GM18951 (cell line): ENCODE data around the gene CYP2W1.

ENCODE experiments used
- POLR2A ChIP-seq: IDR thresholded peaks from 4 replicates; pipeline ENCODE4 v1.6.1; 2011; ENCODE audit warnings: mild to moderate bottlenecking; ENCODE audit not compliant: insufficient read length, insufficient read depth; ENCODE audit errors: extremely low read depth
- in situ Hi-C: fragments of 300-500 bp; cut with MboI; formaldehyde crosslinking; loops from one replicate; pipeline ENCODE4 v1.12.0; 2022; ENCODE audit warnings: low sequenced_read_pairs, mixed read lengths, inconsistent platforms; ENCODE audit not compliant: unreplicated experiment

The CYP2W1 gene

GRCh38 chr7:956031-956430, 26.9 kb upstream of the CYP2W1 start:
- in situ Hi-C loops, result loop anchor here (25.0 kb wide), 1 partner anchor 169 kb away; no protein-coding TSS in a partner anchor
- TF ChIP-seq POLR2A, result no peak

GRCh38 chr7:957418-958220, 25.4 kb upstream of the CYP2W1 start:
- in situ Hi-C loops, result loop anchor here (25.0 kb wide), 1 partner anchor 170 kb away; no protein-coding TSS in a partner anchor
- no peak for TF ChIP-seq POLR2A

GRCh38 chr7:958221-959200, 24.5 kb upstream of the CYP2W1 start:
- in situ Hi-C loops, result loop anchor here (25.0 kb wide), 1 partner anchor 171 kb away; no protein-coding TSS in a partner anchor
- no peak for TF ChIP-seq POLR2A

GRCh38 chr7:959271-959670, 23.7 kb upstream of the CYP2W1 start:
- in situ Hi-C loops, result loop anchor here (25.0 kb wide), 1 partner anchor 172 kb away; no protein-coding TSS in a partner anchor
- no peak for TF ChIP-seq POLR2A

- in situ Hi-C loops, result loop anchor here (25.0 kb wide), 1 partner anchor 172 kb away; no protein-coding TSS in a partner anchor
Measured at GRCh38 chr7:959740-960139, 23.2 kb upstream of the CYP2W1 start.

- in situ Hi-C loops, result loop anchor here (25.0 kb wide), 1 partner anchor 173 kb away; no protein-coding TSS in a partner anchor
- TF ChIP-seq POLR2A, result no peak
Measured at GRCh38 chr7:960269-960871, 22.6 kb upstream of the CYP2W1 start.

GRCh38 chr7:960972-961371, 22.0 kb upstream of the CYP2W1 start:
- in situ Hi-C loops, result loop anchor here (25.0 kb wide), 1 partner anchor 174 kb away; no protein-coding TSS in a partner anchor

- no peak for TF ChIP-seq POLR2A
Measured at GRCh38 chr7:961546-962400, 21.2 kb upstream of the CYP2W1 start.

GRCh38 chr7:962401-963081, 20.4 kb upstream of the CYP2W1 start:
- in situ Hi-C loops, result loop anchor here (25.0 kb wide), 1 partner anchor 175 kb away; no protein-coding TSS in a partner anchor
- TF ChIP-seq POLR2A, result no peak

More at GRCh38 chr7:961546-962400, 21.2 kb upstream of the CYP2W1 start:
- in situ Hi-C loops, result loop anchor here (25.0 kb wide), 1 partner anchor 174 kb away; no protein-coding TSS in a partner anchor

- TF ChIP-seq POLR2A, result no peak
- in situ Hi-C loops, result loop anchor here (25.0 kb wide), 1 partner anchor 176 kb away; no protein-coding TSS in a partner anchor
Measured at GRCh38 chr7:963236-964078, 19.5 kb upstream of the CYP2W1 start.
